ENCODE measurements around the gene FOXL2. TPM values are rescaled to one million over a fixed set of nuclear protein-coding genes. Genes with fewer than 3 reads are reported as not detected.

Gene FOXL2
- total RNA-seq: under 1 TPM; 0.12 to 0.16 TPM

DNA sequence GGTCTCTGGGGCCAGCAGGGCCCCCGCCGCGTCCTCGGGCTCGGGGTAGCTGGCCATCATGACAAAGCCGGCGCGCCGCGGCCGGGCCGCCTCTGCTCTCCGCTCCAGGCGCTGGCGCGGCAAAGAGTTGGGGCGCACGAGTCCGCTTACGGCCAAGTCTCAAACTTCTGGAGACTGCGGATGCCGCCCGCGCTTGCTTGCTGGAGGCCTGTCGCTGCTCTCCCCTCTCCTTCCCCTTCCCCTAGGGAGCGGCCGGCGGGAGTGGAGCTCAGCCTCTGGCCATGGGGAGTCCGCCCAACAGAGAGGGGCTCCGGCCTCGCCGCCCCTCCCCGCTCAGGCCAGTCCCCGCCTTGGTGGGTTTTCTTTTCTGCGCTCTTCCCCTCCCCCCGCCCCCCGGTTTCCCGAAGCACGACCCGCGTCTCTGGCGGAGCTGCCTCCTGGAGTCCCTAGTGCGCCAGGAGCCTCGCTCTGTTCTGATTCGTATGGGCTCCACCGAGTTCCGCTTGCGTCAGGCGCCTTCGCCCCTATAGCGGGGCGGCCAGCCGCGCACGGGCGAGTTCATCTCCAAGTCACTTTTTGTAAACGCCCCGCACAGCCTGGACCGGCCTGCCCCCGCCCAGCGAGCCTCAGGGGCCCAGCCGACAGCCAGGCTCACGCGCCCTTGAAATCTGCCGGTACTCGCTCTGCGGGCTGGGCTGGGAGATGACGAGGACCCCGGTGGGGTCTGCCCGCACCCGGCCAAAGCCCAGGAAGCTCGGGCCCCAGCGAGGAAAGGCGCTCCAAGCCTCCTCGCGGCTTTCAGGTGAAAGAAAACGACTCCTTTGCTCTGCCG is at the start of gene FOXL2, which contains the start of gene FOXL2NB:
Gene FOXL2 (minus strand): TSS at position 475 of the 832 bp plus-strand sequence. CDS start 415 bp downstream, at position 60.
Gene FOXL2NB (plus strand): TSS at position 555 of the 832 bp plus-strand sequence. CDS start 148 bp downstream, at position 703.
- ATAC-seq (replicated peaks in 1 of 2) (peak; percentile 56 to 58), DNase-seq (peak; percentile 44 to 56)
- Mint-ChIP-seq H3K9me3 (no peaks in the 10 kb centered on the region), H3K36me3 (ENCODE audit: insufficient read depth in 2 of 2) (peaks cover 3% of the 10 kb centered on the region in 2 donors), H3K27me3 (ENCODE audit: low read depth) (peaks cover 79% of the 10 kb centered on the region), H3K4me3 (peak within 1 kb of the TSS; percentile 73 to 86), H3K27ac (no peak within 1 kb of the TSS), H3K4me1 (ENCODE audit: low read depth) (peaks cover 52% of the 10 kb centered on the region)

DNA sequence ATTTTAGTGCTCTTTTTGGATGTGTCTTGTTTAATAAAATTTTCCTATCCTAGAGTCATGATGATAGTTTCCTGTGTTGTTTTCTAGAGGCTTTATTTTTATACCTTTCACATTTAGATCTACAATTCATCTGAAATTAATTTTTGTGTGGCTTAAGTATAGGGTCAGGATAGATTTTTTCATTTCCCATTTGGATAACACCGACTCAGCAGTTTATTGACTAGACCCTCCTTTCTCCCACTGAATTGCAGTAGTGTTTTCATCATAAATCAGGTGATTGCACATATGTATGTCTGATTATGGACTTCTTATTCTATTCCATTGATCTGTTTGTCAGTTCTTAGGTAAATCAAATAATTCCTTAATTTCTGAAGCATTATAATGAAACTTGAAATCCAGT is 48.8 kb upstream of the FOXL2 start:
- H3K27me3 Mint-ChIP-seq (ENCODE audit: low read depth): peaks cover 28% of the 10 kb centered on the region
- no peak overlapping the region for H3K4me3 Mint-ChIP-seq
- H3K27ac Mint-ChIP-seq: no peak overlapping the region

DNA sequence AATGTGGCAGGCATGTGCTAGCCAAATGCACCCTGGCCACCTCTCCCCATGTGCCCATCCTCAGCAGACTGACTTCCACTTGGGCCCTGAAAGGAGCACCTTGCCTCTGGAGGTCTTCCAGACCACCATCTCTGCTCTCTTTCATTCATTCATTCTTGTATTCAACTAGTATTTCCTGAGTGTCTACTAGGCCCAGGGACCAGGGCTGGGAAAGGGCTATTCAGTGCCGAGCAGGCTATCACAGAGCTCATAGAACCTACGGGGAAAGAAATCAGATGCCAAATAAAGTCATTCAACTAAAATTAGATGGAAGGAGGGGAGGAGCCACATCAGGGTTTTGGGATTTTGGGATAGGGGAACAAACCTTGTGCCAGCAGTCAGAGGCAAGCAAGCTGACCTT is 40.2 kb upstream of the FOXL2 start:
- no peak overlapping the region for H3K4me3 Mint-ChIP-seq
- H3K9me3 Mint-ChIP-seq: no peaks in the 10 kb centered on the region
- H3K36me3 Mint-ChIP-seq (ENCODE audit: insufficient read depth in 2 of 2): no peaks in the 10 kb centered on the region
- DNase-seq (no peak), ATAC-seq (replicated peaks in 1 of 2) (no peak)
- no peaks in the 10 kb centered on the region for H3K4me1 Mint-ChIP-seq (ENCODE audit: low read depth)
- H3K27ac Mint-ChIP-seq: no peak overlapping the region
- H3K27me3 Mint-ChIP-seq (ENCODE audit: low read depth): peaks cover 10% of the 10 kb centered on the region

More for the DNA sequence above, 48.8 kb upstream of the FOXL2 start:
- no peak for ATAC-seq (replicated peaks in 1 of 2)
- H3K9me3 Mint-ChIP-seq: no peaks in the 10 kb centered on the region
- no peak for DNase-seq
- no peaks in the 10 kb centered on the region for H3K36me3 Mint-ChIP-seq (ENCODE audit: insufficient read depth in 2 of 2)
- no peaks in the 10 kb centered on the region for H3K4me1 Mint-ChIP-seq (ENCODE audit: low read depth)

DNA sequence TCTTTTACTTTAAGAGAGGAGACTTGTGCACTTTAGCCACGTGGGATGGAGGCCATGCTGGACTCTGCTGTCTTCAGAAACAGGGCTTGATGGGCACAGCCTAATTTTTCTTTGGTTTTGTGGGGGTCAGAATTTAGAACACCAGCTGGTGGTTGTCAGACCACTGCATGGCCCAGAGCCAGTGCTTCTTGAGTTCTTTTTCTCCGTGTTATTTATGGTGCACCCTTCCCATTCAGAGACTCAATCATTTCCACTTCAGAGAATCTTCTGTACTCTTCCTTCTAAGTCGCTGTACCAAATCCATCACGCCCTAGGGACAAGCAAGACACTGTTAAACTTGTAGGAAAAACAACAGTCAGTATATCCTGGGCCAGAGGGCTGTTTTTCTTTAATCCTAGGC is 39.0 kb upstream of the FOXL2 start:
- no peaks in the 10 kb centered on the region for H3K9me3 Mint-ChIP-seq
- DNase-seq (no peak), ATAC-seq (replicated peaks in 1 of 2) (no peak)
- peaks cover 10% of the 10 kb centered on the region for H3K27me3 Mint-ChIP-seq (ENCODE audit: low read depth)
- H3K36me3 Mint-ChIP-seq (ENCODE audit: insufficient read depth in 2 of 2): no peaks in the 10 kb centered on the region
- H3K27ac Mint-ChIP-seq: no peak overlapping the region
- H3K4me1 Mint-ChIP-seq (ENCODE audit: low read depth): no peaks in the 10 kb centered on the region
- H3K4me3 Mint-ChIP-seq: no peak overlapping the region

- no peak for ATAC-seq (replicated peaks in 1 of 2)
- H3K36me3 Mint-ChIP-seq (ENCODE audit: insufficient read depth in 2 of 2): no peaks in the 10 kb centered on the region
- H3K27ac Mint-ChIP-seq: no peak overlapping the region
- H3K4me1 Mint-ChIP-seq (ENCODE audit: low read depth): no peaks in the 10 kb centered on the region
- no peaks in the 10 kb centered on the region for H3K9me3 Mint-ChIP-seq
- H3K4me3 Mint-ChIP-seq: no peak overlapping the region
- peaks cover 10% of the 10 kb centered on the region for H3K27me3 Mint-ChIP-seq (ENCODE audit: low read depth)
- no peak for DNase-seq
These were observed 37.9 kb upstream of the FOXL2 start for GRCh38 chr3:138984816-138985215.

GRCh38 chr3:138976047-138976446 is 29.1 kb upstream of the FOXL2 start:
- Mint-ChIP-seq H3K9me3 (no peaks in the 10 kb centered on the region), H3K27me3 (ENCODE audit: low read depth) (peaks cover 8% of the 10 kb centered on the region), H3K36me3 (ENCODE audit: insufficient read depth in 2 of 2) (no peaks in the 10 kb centered on the region), H3K4me1 (ENCODE audit: low read depth) (no peaks in the 10 kb centered on the region), H3K4me3 (no peak overlapping the region), H3K27ac (no peak overlapping the region)
- no peak for DNase-seq
- ATAC-seq (replicated peaks in 1 of 2): no peak

GRCh38 chr3:138975351-138975750 is 28.4 kb upstream of the FOXL2 start:
- ATAC-seq (replicated peaks in 1 of 2): no peak
- H3K27ac Mint-ChIP-seq: peak overlapping the region; percentile 30
- H3K4me3 Mint-ChIP-seq: no peak overlapping the region
- no peaks in the 10 kb centered on the region for H3K4me1 Mint-ChIP-seq (ENCODE audit: low read depth)
- no peaks in the 10 kb centered on the region for H3K36me3 Mint-ChIP-seq (ENCODE audit: insufficient read depth in 2 of 2)
- peaks cover 14% of the 10 kb centered on the region for H3K27me3 Mint-ChIP-seq (ENCODE audit: low read depth)
- no peaks in the 10 kb centered on the region for H3K9me3 Mint-ChIP-seq
- DNase-seq: no peak

DNA sequence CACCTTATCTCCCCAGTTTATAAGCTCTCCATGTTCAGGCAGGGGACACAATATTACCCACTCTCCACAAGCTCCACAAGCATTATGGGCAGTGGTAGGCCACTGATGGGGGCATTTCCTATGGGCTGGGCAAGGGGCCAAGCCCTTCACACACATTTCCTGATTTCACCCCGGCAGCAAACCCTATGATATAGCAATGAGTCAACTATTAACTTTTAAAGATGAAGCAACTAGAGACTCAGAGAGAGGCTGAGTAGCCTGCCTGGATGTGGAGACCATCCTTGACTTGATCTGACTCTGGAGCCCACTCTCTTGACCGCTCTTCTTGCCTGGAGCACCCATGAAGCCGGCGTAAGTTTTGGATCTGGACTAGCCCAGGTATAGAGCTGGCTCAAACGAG is 27.5 kb upstream of the FOXL2 start:
- Mint-ChIP-seq H3K27me3 (ENCODE audit: low read depth) (peaks cover 23% of the 10 kb centered on the region), H3K4me3 (no peak overlapping the region), H3K9me3 (no peaks in the 10 kb centered on the region), H3K36me3 (ENCODE audit: insufficient read depth in 2 of 2) (no peaks in the 10 kb centered on the region), H3K4me1 (ENCODE audit: low read depth) (no peaks in the 10 kb centered on the region), H3K27ac (no peak overlapping the region)
- DNase-seq (no peak), ATAC-seq (replicated peaks in 1 of 2) (no peak)

DNA sequence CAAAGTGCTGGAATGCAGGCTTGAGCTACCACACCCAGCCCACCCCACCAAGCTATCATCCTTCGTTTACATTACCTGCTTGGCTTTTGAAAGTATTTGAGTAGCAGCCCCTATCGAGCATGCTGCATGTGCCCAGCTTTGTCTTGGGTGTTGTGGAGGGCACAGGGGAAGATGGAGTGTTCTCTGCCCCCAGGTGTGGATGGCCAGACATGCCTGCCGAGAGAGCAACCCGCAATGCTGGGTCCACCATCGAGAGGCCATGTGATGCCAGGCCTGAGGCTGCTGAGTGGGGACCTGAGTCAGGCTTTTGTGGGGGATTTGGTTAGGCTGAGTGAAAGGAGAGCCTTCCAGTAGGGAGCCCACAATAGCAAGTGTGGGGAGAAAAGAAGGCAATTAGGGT is 26.0 kb upstream of the FOXL2 start:
- Mint-ChIP-seq H3K9me3 (no peaks in the 10 kb centered on the region), H3K4me1 (ENCODE audit: low read depth) (no peaks in the 10 kb centered on the region), H3K27ac (no peak overlapping the region), H3K4me3 (no peak overlapping the region), H3K27me3 (ENCODE audit: low read depth) (peaks cover 24% of the 10 kb centered on the region), H3K36me3 (ENCODE audit: insufficient read depth in 2 of 2) (no peaks in the 10 kb centered on the region)
- ATAC-seq (replicated peaks in 1 of 2): no peak
- DNase-seq: no peak

GRCh38 chr3:138971766-138972320 is 24.9 kb upstream of the FOXL2 start:
- Mint-ChIP-seq H3K4me1 (ENCODE audit: low read depth) (no peaks in the 10 kb centered on the region), H3K9me3 (no peaks in the 10 kb centered on the region), H3K4me3 (no peak overlapping the region), H3K36me3 (ENCODE audit: insufficient read depth in 2 of 2) (no peaks in the 10 kb centered on the region), H3K27me3 (ENCODE audit: low read depth) (peaks cover 24% of the 10 kb centered on the region), H3K27ac (no peak overlapping the region)
- ATAC-seq (replicated peaks in 1 of 2): no peak
- DNase-seq: no peak

- Mint-ChIP-seq H3K4me3 (no peak overlapping the region), H3K9me3 (peaks cover 2% of the 10 kb centered on the region in 2 donors), H3K27ac (no peak overlapping the region), H3K36me3 (ENCODE audit: insufficient read depth in 2 of 2) (peaks cover 3 to 5% of the 10 kb centered on the region in 2 donors), H3K4me1 (ENCODE audit: low read depth) (peaks cover 11% of the 10 kb centered on the region), H3K27me3 (ENCODE audit: low read depth) (peaks cover 41% of the 10 kb centered on the region)
- ATAC-seq (replicated peaks in 1 of 2) (no peak), DNase-seq (no peak)
These were observed 18.0 kb upstream of the FOXL2 start for GRCh38 chr3:138964923-138965322.

- H3K4me1 Mint-ChIP-seq (ENCODE audit: low read depth): peaks cover 11% of the 10 kb centered on the region
These were observed 17.3 kb upstream of the FOXL2 start for GRCh38 chr3:138964264-138964663.

DNA sequence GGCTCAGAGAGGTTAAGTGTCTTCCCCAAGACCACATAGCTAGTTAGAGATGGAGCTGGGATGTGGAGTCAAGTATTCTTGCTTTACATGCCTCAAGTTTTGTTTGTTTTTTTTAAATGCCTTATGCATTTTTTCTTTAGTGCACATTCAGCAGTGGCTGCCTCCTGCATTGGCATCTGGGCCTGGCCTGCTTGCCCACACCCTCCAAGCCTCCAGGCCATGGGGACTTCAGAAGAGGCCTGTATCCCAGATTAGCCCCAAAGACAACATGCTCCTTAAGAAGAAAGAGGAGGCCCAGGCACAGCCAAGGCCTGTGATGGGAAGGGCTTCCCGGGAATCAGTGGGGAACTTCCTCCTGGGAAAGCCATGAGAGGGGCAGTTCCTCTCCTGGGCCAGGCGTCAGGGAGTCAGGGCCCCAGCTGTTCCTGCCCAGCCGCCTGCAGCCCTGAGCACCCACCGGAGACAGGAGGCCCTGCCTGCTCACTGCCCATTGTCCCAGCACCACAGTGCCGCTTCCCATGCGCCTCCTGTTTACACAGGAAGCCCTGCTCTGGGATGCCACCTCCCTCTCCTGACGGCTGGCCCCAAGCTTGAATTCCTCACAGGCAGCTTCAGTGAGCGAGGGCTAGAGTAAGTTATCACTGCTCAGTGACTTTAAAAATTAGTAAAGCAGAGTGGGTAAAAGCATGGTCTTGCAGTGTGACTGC is 16.1 kb upstream of the FOXL2 start:
- peaks cover 3 to 5% of the 10 kb centered on the region in 2 donors for H3K36me3 Mint-ChIP-seq (ENCODE audit: insufficient read depth in 2 of 2)
- DNase-seq: no peak
- peaks cover 54% of the 10 kb centered on the region for H3K27me3 Mint-ChIP-seq (ENCODE audit: low read depth)
- no peak for ATAC-seq (replicated peaks in 1 of 2)
- H3K4me3 Mint-ChIP-seq: no peak overlapping the region
- H3K4me1 Mint-ChIP-seq (ENCODE audit: low read depth): peaks cover 11% of the 10 kb centered on the region
- H3K9me3 Mint-ChIP-seq: peaks cover 2% of the 10 kb centered on the region in 2 donors
- no peak overlapping the region for H3K27ac Mint-ChIP-seq

More at GRCh38 chr3:138964264-138964663, 17.3 kb upstream of the FOXL2 start:
- peaks cover 2% of the 10 kb centered on the region in 2 donors for H3K9me3 Mint-ChIP-seq
- ATAC-seq (replicated peaks in 1 of 2) (no peak), DNase-seq (no peak)
- no peak overlapping the region for H3K27ac Mint-ChIP-seq
- H3K27me3 Mint-ChIP-seq (ENCODE audit: low read depth): peaks cover 42% of the 10 kb centered on the region
- no peak overlapping the region for H3K4me3 Mint-ChIP-seq
- H3K36me3 Mint-ChIP-seq (ENCODE audit: insufficient read depth in 2 of 2): peaks cover 3 to 5% of the 10 kb centered on the region in 2 donors

Measured in activated T-cell treated with anti-CD3 and anti-CD28 coated beads, Interleukin-2, amount 50 U/mL, for 72 hours (primary cell).